Fibroblast of upper back skin (primary cell): ENCODE results near the gene TECR.
"Not testable (repeated sequence)": the region's sequence is repeated elsewhere in the genome, so short reads cannot be mapped to it uniquely, and the experiment has no call there.

Experiments used
- DNase-seq: peaks from one replicate; pipeline ENCODE4 v3.0.0-alpha.2; 2013

Gene TECR

DNA sequence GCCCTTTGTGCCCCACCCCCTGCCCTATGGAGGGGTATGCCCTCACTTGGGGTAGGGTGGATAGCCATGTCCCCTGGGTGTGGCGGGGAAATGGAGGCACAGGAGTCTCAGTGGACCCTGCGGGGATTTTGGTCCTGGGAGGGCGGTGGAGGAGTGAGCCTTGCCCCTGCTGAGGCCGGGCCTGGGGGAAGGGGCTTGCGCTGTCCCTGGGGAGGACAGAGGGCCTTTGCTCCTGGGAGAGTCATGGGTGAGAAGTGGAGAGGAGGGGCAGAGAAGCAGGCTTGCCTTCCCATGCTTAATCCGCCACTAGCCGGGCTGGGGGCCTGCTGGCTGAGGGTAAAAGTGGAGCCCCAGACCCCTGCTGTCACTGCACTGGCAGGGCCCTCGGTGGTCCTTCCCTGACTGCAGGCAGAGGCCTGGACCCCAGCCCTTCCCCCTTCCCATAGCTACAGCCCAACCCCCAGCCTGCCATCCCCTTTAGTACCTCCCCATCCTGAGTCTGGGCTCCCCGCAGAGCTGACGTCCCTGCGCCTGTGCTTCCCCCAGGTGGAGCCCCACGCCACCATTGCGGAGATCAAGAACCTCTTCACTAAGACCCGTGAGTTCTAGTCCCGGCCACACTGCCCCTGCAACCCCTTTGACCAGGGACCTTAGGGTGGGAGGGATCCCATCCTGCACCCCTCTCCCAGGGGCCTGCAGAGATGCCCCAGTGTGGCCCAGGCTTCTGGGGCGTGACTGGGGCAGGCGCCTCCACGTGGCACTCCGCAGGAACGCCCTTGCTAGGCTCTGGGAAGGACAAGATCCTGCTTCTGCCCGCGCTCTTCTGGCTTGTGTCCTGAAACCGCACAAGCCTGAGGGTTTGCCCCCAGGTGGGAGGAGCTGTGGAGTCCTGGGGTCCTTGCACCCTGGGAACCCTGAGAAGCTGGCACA is 33.5 kb downstream of the TECR start:
- DNase-seq, result no peak

DNA sequence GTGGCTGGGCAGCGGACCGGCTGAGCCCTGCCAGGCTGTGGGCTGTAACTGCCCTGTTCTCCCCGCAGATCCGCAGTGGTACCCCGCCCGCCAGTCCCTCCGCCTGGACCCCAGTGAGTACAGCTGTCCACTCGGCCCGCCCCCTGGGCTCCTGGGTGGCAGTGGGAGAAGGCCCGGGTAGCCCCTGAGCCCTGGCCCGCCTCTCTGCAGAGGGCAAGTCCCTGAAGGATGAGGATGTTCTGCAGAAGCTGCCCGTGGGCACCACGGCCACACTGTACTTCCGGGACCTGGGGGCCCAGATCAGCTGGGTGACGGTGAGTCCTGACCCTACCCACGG is 34.2 kb downstream of the TECR start:
- no peak for DNase-seq

DNA sequence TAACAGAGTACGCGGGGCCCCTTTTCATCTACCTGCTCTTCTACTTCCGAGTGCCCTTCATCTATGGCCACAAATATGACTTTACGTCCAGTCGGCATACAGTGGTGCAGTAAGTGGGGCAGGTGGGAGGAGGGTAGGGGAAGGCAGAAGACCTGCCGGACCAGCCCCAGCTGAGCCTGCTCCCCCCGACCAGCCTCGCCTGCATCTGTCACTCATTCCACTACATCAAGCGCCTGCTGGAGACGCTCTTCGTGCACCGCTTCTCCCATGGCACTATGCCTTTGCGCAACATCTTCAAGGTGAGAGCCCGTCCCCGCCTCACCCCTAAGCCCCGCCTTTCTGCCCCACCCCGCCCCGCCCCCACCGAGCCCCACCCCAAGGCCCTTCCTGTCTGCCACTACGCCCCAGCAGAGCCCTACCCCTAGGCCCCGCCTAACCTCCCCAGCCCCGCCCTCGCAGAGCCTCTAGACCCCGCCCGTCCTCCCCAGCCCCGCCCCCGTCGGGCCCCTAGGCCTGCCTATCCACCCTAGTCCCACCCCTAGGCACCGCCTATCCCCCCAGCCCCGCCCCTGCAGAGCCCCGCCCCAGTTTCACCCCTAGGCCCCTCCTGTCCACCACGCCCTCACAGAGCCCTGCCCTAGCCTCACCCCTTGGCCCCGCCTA is 34.7 kb downstream of the TECR start:
- no peak for DNase-seq

DNA sequence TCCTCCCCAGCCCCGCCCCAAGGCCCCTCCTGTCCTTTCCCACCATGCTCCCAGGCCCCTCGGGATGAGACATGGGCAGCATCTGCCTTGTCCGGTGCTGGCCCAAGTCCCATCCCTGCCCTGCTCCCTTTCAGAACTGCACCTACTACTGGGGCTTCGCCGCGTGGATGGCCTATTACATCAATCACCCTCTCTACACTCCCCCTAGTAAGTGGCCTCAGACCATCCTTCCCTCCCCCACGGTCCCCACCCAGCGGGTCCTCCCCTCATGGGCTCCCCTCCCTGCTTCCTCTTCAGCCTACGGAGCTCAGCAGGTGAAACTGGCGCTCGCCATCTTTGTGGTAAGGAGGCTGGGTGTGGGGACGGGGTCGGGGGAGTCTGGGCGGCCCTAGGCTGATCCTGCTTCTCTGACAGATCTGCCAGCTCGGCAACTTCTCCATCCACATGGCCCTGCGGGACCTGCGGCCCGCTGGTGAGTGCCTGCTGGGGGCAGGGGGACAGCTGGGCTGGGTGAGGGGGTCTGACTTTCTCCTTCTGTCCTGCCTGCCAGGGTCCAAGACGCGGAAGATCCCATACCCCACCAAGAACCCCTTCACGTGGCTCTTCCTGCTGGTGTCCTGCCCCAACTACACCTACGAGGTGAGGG is 35.4 kb downstream of the TECR start:
- not testable (repeated sequence) for DNase-seq

DNA sequence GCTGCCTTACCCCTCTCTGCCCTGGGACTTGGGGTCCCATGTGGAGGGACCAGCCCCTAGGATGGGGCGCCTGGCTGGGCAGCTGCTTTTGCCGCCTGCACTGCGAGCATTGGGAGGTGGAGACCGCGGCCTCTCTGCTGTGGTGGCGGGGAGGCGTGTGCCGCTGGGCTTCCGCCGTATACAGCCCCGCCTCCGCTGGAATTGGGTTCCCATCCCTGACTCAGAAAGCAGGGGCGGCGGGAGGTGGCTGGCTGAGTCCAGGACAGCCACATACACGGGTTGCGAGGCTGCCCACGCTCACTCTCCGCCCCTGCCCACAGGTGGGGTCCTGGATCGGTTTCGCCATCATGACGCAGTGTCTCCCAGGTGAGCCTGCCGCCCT is 35.9 kb downstream of the TECR start:
- DNase-seq, result no peak

DNA sequence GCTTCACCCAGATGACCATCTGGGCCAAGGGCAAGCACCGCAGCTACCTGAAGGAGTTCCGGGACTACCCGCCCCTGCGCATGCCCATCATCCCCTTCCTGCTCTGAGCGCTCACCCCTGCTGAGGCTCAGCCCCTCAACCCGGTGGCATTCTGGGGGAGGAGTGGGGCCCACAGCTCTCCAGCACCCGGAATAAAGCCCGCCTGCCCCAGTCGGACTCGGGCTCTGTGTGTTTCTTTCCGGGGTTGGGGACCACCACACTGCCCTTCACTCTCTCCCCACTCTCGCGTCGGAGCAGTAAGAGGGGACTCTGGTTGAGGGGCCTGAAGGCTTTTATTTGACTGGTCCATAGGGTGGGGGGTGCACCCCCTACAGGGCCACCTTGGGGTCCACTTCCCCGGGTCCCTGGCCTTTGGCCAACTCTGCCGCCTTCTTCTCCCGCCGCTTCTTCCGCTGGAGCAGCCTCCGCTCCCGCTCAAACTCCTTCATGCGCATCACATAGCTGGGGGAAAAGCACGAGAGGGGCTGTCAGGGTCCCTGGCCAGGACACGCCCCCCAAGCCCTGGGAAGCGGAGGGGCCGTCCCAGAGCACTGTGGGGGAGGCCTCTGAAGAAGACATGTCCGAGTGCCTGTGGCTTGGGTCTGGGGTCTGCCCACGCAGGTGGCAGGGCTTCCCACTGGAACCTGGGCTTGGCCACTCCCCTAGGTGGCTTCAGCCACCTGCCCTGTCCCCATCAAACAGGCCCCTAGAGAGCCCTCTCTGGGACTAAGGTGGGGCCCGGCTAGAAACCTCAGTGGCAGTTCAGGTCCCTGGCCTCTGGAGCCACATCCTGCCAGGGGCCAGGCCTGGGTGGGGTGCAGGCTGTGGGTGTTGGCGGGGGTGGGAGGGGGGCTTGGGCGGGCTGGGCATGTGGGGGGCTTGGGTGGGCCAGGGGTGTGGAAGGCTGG is 36.6 kb downstream of the TECR start:
- DNase-seq, result no peak

DNA sequence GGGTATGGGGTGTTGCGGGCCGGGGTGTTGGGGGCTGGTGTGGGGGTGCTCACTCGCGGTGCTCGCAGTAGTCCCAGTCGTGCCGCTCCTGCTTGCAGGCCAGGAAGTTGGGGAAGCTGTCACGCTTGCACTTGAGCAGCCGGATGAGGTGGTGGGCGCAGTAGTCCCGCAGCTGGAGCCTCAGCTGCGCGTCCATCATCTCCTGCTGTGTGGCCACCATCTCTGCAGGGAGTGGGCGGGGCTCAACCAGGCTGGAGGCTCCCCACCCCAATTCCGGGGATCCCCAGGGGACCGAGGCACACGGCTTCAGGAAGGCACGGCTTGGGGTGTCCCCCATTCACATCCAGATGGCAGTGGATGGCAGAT is 37.3 kb downstream of the TECR start:
- DNase-seq, result no peak

DNA sequence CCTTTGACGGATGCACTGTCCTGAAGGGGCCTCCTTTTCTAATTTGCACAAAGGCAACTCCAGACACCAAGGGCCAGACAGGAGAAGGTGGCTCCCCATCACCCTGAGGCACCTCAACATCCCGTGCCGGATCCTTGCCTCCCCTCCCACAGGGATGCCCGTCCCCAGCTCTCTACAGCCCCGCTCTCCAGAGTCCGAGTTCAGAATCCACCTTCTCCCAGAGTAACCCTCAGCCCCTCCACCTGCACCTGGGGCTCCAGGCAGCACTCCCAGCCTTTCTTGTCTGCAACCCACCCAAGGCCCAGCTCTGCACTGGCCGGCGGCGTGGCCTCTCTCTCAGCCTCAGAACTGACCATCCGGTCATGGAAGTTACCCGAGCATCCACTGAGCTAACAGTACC is 37.7 kb downstream of the TECR start:
- DNase-seq, result no peak

DNA sequence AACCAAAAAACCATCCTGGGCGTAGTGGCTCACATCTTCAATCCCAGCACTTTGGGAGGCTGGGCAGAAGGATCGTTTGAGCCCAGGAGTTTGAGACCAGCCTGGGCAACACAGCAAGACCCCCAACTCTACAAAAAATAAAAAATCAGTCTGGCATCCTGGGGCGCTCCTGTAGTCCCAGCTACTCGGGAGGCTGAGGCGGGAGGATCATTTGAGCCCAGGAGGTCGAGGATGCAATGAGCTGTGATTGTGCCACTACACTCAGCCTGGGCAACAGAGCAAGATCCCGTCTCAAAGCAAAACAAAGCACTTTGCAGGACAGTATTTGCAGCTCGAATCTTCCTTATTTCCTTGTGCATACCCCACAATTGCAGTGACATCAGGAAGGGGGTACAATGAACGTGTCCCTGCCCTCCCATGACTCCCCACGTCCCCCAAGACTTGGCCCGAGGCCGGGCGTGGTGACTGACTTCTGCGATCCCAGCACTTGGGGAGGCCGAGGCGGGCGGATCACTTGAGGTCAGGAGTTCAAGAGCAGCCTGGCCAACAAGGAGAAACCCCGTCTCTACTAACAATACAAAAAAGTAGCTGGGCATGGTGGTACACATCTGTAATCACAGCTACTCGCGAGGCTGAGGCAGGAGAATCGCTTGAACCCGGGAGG is 41.6 kb downstream of the TECR start:
- no peak for DNase-seq

DNA sequence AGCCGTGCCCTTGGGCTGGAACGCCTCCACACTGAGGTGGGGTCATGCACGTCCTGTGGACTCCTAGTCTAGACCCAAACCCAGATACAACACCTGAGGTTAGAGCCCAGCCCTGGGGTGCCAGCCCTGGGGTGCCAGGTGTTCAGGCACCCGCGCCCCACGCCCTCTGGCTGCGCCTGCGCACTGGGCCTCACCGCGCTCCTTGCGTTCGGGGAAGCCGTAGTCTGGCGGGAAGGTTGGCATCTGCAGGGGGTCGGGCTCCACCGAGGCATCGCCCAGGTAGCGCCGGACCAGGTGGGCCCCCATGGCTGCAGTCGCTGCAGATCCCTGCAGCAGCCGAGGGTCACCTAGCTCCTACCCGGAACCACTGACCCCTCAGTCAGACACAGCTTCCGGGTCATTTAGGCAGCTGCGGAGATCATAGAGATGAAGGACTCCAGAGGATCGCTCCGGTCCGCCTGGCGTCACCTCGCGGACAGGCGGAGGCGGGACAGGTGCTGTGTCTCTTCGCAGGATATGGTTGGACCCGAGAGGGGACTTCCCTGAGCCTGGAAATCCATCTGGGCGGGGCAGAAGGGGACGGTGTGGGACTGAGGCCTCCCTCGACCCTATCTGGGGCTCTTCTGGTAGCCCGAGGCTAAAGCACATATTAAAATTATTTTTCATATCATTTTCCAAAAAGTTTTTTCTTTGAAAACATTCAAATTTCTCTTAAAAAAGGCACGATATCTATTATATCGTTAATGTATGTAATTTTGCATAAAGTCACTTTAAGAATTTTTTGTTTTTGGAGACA is 42.5 kb downstream of the TECR start, which contains the start of gene NDUFB7:
Gene NDUFB7, minus strand, starts transcription at position 372 of the 796 bp plus-strand sequence. Its CDS starts 66 bp downstream, at position 306.
- peak; percentile 93 for DNase-seq

DNA sequence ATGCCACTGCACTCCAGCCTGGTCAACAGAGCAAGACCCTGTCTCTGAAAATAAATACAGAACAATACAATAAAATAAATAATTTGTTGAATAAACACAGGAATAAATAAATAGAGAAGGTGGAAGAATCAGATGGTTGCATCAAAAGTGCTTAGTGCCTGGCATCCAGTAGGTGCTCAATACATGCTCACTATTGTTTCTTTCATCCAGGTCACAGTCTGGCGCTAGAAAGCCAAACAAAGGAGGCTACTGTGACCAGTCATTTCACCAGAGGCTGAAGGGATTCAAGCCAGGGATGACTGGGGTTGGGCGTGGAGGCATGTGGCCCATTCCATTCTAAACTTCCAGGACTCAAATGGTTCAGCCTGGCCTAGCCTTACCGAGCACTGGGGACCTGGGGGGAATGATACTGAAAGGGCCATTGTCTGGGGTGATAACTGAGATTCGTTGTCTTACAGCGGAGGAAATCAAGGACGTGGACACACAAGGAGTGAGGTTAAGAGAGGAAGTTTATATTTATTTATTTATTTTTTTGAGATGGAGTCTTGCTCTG is 46.1 kb downstream of the TECR start:
- DNase-seq, result no peak

DNA sequence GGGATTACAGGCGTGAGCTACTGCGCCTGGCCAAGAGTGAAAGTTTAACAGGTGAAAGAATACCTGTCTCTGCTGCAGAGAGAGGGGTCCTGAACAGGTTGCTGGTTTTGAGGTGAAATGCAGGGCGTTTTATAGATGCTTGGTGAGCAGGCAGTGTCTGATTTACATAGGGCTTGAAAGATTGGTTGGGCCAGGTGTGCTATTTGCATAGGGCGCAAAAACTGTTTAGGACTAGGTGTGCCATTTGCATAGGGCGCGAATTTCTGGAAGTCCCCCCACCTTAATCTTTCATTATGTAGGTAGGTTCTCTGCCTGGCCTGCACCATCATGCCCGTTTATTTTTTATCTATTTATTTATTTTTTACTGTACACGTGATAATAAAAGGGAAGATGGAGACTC is 47.0 kb downstream of the TECR start:
- DNase-seq, result no peak

DNA sequence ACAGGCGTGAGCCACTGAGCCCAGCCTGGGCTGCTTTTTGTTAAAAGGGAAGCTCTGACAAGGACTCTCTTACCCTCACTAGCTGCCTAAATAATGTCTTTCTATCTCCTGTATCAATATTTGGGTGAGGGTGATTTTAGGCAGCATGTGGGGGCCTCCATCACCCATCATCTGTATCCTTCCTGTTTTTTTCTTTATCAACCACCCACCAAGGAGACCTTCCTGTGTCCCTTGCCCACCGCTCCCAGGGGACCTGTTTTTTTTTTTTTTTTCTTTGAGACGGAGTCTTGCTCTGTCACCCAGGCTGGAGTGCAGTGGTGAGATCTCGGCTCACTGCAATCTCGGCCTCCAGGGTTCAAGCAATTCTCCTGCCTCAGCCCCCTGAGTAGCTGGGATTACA is 47.9 kb downstream of the TECR start:
- DNase-seq, result no peak

DNA sequence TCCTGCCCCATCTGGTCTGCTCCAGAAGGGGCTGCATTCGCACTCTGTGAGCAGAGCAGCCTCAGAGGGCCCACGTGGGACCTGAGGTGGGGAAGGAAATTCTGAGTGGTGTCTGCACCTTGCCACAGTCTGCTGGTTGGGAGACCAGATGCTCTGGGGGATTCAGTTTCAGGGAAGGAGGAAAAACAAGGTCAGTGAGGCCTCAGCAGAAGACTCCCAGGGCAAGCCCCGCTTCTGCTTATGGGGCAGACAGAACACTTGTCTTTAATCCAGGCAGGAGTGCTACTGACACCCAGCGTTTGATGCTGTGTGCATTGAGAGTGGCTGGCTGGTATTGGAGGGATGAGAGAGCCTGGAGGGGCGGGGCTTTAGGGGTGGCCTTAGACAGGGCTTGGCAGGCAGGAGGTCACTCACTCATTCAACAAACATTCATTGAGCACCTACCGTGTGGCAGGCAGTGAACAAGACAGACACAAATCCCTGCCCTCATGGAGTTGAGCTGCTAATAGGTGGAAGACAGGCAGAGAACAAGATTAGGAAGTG is 48.6 kb downstream of the TECR start:
- DNase-seq, result no peak

DNA sequence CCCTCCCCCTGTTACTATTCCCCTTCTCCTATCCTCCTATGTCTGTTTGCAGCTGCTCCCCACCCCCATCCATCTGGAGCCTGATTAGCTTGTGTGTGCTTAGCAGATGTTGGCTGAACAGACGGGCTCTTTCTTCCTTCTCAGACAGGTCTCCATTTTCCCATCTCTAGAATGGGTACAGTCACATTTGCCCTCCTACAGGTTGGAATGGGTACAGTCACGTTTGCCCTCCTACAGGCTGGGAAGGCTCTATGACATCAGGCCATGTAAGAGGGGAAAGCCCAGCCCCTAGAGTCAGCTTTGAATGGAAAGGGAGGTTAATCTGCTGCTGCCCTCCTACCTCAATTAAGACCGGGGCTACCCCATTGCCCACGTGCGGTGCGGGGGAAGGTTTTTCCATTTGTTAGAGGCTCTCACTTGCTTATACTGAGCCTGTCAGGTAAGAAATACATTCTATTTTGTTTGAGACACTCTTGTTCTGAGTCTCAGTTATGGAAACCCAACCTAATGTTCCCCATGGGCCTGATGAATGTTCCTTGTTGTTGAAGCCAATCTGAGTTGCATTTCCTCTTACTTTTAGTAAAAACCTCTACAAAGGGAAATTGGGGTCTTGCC is 51.3 kb downstream of the TECR start:
- no peak for DNase-seq

DNA sequence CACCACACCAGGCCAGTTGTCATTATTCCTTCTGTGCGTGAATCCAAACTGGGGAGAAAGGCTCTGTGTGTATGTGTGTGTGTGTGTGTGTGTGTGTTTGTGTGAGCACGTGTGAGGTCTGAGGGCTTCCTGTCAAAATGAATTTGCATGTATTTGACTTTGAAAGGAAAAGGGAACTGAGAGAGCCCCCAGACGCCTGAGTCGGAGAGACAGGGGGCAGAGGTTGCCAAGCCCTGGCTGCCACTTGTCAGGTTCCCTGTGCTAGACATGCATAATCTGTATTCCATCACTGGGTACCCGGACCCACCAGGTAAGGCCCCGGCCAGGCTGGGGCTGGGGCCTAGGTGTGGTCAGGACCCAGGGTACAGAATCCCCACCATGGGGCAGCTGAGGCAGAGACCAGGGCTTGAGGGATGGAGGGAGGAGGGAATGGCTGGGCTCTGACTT is 53.5 kb downstream of the TECR start, which contains the start of gene CLEC17A:
Gene CLEC17A, plus strand, starts transcription at position 191 of the 447 bp plus-strand sequence. Its CDS starts 77 bp downstream, at position 268.
- no peak for DNase-seq

DNA sequence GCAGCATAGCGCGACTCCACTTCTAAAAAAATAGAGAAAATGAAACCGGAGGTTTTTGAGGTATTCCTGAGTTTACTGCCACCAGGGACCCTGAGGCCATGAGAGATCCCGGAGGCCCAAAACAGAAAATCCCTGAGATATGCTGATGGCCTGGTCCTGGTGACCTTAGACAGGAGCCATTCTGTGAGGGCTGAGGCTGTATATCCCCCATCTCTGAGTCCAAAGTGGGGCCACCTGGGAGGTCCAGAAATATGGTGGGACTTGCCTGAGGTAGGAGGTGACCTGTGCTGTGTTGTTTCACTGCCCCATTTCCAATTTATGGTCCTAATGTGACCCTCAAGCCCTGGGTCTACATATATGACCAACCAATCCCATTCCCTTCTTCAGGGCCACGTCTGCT is 55.0 kb downstream of the TECR start:
- DNase-seq, result not testable (repeated sequence)

DNA sequence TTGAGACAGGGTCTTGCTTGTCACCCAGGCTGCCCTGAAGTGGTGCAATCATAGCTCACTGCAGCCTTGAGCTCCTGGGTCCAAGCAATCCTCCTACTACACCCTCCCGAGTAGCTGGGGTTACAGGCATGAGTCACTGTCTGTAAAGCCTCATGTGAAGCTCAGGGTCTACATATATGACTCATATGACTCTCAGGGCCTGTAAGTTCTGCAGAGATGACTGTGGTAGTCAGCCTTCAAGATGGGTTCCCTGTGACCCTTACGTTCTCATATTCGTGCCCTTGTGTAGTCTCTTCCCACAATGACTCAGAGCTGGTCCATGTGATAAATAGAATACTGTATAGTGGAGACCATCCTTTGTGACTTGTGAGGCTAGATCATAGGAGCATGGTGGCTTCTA is 55.8 kb downstream of the TECR start:
- DNase-seq, result peak; percentile 53

DNA sequence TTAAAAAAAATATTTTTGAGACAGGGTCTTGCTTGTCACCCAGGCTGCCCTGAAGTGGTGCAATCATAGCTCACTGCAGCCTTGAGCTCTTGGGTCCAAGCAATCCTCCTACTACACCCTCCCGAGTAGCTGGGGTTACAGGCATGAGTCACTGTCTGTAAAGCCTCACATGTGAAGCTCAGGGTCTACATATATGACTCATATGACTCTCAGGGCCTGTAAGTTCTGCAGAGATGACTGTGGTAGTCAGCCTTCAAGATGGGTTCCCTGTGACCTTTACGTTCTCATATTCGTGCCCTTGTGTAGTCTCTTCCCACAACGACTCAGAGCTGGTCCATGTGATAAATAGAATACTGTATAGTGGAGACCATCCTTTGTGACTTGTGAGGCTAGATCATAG is 60.0 kb downstream of the TECR start:
- peak; percentile 4 for DNase-seq

DNA sequence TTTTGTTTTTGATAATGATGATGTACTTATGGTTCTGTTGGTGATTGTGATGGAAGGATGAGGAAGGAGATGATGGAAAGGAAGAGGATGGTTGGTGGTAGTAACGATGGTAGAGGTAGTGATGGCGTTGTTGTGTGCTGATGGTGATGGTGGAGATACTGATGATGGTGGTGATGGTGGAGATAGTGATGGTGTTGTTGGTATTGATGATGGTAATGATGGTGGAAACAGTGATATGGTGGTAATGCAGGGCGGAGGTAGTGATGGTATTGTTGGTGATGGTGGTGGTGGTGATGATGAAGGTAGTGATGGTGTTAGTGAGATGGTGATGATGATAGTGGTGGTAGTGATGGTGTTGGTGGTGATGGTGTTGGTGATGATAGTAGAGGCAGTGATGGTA is 66.2 kb downstream of the TECR start:
- no peak for DNase-seq
